Measurements from ENCODE around the gene FAM135A.
"Not testable (repeated sequence)": the region's sequence is repeated elsewhere in the genome, so short reads cannot be mapped to it uniquely, and the experiment has no call there.

The FAM135A gene

DNA sequence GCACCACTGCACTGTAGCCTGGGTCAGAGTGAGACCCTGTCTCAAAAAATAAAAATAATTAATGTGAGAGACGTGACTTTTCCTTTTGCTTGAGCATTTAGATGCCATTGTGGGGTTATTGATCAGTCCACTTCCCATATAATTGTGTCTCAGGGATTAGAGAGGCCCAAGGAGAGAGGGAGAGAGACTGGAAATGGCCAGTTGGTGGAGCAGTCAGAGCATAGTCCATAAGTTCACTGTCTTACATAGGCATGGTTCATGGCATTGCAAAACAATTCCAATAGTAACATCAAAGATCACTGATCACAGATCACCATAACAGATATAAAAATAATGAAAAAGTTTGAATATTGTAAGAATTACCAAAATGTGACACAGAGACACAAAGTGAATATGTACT is 138.3 kb downstream of the FAM135A start:
- no peak for DNase-seq

DNA sequence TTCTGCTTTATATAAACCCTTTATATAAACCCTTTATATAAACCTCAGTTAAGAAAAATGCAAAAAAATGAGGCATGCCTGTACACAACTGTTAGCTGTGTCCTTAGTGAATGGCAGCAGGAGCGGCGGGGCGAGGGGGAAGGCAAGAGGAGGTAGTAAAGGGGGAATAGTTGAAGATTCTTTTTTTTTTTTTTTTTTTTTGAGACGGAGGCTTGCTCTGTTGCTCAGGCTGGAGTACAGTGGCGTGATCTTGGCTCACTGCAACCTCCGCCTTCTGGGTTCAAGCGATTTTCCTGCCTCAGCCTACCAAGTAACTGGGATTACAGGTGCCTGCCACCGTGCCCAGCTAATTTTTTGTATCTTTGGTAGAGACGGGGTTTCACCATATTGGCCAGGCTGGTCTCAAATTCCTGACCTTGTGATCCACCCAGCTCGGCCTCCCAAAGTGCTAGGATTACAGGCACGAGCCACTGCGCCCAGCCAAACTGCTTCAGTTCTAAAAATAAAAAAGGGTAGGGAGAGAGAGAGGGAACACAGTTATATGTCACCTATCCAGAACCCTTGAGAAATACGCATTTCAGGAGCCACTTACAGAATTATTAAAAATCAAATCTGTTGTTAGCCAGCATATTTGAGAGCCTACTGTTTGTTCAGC is 139.1 kb downstream of the FAM135A start:
- DNase-seq: not testable (repeated sequence)

DNA sequence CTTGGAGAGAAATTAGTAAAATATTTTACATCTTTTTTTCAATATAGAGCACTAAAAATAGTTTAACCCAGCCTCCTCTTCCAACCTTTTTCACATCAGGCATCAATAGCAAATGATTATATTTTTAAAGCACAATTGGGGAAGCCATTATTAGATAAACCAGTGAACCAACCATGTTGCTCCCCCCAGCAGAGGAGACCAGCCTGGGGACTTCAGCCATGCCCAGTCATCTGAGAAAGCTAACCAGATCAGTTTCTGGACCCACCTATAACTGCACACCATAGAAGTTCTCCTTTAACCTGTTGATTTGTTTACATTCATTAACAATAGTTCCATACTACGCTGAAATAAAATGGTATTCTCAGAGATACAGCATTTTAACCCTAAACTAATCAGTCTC is 139.7 kb downstream of the FAM135A start:
- no peak for DNase-seq

DNA sequence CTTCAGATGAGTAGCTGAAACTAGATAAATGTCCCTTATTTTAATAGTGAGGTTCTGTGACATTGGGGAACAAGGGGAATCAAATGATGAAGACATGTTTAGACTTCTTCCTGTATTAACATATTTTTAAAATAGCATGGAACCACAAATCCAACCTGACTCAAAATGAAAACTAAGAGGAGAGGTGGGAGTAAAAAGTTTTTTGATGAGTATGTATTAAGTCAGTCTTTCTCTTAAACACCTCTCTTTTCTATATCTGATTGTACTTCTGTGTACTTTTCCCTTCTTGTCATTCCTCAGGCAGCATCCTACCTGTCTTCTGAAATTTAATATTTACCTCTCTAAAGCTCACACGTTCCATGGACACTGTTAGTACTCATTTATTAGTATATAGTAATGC is 144.7 kb downstream of the FAM135A start:
- no peak for DNase-seq

DNA sequence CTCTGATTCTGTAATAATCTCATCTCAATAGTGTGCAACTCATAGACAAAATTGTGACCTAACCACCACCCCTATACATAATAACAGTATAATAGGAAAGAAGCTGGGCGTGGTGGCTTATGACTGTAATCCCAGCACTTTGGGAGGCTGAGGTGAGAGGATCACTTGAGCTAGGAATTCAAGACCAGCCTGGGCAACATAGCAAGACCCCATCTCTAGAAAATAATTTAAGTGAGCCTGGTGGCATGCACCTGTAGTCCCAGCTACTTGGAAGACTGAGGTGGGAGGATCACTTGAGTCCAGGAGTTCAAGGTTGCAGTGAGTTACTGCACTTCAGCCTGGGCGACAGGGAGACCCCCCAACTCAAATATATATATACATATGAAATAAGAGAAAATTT is 149.1 kb downstream of the FAM135A start:
- not testable (repeated sequence) for DNase-seq

DNA sequence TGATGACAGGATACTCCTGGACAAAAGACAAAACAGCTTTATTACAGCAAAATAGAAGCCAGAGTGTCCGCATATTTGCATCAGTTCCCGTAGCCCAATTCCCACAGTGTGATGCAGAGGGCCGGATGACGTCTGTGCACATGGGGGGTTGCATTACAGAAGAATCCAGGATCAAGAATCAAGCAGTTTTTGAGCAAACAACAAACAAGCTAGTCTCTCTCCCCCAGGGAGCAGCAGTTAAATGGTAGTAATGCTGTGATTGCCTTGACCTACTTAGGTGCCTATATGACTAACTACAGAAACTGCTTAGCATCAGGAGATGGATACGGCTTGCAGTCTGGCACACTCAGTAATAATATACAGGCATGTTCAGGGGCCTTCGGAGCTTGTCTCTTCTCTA is 150.2 kb downstream of the FAM135A start:
- DNase-seq: no peak

DNA sequence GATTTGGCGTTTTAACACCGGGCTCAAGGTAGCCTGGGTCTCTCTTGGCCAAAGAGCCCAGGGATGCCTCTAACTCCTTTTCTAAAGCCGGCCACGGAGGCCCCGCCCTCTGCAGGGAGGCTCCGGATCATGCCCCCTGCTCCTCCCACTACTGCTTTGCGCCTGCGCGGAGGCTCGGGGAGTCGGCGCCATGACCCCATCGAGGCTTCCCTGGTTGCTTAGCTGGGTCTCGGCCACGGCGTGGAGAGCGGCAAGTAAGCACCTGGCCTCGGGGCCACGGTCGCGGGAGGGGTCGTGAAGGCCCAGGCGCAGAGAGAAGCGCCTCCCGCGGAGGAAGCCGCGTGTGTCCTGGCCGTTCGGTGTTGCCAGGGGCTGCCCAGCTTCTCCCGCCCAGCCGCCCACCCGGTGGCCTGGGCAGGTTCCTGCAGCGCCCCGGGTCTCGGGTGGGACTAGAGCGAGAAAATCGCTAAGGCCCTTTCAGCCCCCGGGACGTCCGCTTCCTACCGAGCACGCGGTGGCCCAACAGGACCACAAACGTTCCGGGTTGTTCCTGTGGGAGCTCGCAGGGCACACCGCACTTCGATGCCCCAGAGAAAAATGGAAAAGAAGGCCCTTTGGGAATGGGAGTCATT is 153.6 kb downstream of the FAM135A start, which contains the start of gene SDHAF4:
Gene SDHAF4 (plus strand): TSS at position 180 of the 632 bp plus-strand sequence. CDS start 11 bp downstream, at position 191.
- peak; percentile 84 for DNase-seq

DNA sequence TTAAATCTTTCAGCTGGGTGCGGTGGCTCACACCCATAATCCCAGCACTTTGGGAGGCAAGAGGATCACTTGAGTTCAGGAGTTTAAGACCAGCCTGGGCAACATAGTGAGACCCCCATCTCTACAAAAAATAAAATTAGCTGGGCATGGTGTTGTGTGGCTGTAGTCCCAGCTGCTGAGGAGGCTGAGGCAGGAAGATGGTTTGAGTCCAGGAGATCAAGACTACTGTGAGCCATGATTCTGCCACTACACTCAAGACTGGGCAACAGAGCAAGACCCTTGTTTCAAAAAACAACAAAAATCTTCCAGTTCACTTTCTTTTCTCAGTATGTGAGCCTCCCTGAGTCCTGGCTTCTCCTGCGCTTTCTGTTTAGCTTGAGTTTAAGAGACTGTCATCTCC is 161.3 kb downstream of the FAM135A start:
- no peak for DNase-seq

DNA sequence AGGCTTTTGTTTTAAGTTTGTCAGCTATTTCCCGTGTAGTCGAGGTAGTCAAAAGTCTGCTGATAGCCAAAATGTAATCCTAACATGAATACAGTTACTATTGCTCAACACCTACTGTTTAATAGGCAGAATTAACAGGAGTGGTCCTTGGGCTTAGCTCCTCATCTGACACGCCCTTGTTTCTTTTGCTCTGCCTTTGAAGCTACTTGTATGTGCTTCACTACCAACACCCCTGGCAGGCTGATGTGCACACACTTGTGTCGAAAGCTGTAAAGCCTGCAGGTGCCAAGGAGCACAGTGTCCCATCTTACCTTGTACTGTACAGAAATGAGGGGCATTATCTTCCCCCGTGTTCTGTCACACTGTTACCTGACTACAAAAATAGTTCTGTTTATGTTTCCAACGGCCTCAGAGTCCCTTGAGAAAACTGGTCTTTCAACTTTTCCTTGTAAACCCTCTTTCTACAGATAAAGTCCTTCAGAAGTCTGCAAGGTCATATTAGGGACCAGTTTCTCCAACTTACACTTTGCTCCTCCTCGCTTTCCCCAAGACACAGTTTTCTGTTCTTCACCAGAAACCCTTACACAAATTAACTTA is 162.7 kb downstream of the FAM135A start:
- DNase-seq: no peak

DNA sequence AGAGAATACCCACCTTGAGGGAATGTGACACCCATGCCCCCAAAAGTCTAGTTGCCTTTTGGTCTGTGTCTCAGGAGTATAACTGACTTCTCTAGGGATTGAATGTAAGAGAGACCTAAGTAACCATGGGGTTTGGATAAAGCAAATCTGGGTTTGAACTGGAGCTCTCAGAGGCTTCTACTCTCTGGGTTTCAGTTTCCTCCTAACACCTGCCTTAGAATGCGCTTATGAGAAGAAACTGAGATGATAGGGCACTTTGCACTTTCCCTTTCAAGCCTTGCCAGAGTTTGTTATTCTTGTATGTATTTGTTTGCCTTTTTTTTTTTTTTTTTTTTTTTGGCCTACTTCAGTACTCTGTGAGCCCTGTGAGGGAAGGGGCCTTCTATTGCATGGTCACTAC is 172.8 kb downstream of the FAM135A start:
- no peak for DNase-seq

DNA sequence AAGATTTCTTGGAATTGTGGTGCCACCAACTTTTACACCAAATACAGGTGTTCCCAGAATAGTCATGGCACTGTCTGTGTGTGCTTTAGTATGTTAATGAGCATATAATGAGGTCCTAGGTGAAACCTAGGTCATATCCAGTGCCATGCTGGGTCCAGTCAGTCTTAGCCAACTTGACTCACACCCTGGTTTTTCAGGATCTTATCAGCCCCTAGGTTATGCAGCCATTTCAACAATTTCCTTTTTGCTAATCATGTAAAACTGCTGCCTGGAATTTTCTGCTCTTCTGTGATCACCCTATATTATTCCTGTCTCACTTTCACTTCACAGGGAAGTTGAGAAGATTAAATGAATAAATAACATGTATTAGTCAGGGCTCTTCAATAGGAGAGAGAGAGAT is 177.1 kb downstream of the FAM135A start:
- no peak for DNase-seq

DNA sequence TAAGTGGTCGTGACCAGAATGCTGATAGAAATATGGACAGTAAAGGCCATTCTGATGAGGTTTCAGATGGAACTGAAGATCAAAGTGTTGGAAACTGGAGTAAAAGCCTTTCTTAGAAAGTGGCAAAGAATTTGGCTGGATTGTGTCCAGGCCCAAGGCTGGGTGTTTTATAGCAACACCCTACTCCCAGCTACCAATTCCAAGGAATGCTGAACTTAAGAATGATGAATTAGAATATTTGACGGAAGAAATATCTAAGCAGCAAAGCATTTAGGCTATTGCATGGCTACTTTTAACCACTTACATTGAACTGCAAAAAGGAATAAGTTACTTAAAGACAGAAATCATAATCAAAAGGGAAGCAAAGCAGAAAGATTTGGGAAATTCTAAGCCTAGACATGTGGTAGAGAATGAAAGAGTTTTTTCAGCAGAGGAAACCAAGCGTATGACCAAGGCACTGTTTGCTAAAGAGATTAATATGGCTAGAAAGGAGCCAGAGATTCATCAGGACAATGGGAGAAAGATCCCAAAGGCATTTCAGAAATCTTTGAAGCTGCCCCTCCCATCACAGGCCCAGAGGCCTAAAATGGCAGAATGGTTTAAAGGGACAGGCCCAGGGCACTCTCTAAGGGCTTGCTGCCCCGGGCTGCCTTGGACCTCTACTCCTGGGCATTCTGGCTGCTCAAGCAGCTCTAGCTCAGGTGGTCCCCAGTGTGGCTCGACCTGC is 179.2 kb downstream of the FAM135A start:
- DNase-seq: no peak

DNA sequence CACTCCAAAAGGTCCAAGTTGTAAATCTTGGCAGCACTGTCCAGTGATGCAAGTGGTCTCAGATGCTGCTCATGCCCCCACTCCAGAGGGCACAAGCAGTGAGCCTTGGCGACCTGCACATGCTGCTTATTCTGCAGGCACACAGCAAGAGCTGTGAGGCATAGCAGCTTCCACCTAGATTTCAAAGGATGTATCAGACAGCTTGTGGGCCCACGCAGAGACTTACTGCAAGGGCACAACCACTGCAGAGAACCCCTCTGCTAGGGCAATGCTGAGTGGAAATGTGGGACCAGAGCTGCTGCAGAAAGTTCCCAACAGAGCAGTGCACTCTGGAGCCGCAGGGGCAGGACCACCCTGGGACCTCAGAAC is 179.8 kb downstream of the FAM135A start:
- DNase-seq: no peak

DNA sequence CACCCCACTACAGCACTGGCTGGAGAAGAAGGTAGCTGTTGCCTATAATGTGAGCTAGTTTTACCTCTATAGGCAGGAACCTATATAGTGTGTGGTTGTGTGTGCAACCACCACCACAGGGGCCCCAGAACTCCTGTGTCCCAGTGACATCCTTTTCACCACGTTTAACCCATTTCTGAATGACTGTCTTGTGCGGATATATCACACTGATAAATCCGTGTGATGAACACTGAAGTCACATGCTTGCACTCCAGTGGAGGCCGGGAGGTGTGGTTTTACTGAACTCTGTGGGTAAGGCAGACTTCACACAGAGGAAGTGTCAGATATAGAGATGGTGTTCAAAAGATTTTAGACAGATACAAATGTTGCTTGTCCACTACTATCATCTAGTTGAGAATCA is 185.9 kb downstream of the FAM135A start:
- DNase-seq: no peak

DNA sequence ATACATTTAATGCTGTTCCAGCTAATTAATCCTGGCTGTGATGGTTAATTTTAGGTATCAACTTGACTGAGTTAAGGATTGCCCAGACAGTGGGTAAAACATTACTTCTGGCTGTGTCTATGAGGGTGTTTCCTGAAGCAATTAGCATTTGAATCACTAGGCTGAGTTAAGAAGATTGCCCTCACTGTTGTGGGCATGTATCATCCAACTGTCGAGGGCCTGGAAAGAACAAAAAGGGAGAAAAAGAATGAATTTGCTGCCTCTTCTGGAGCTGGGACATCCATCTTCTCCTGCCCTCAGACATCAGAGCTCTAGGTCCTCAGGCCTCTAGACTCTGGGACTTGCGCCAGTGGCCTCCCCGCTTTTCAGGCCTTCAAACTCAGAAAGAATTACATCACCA is 187.7 kb downstream of the FAM135A start:
- peak; percentile 2 for DNase-seq

DNA sequence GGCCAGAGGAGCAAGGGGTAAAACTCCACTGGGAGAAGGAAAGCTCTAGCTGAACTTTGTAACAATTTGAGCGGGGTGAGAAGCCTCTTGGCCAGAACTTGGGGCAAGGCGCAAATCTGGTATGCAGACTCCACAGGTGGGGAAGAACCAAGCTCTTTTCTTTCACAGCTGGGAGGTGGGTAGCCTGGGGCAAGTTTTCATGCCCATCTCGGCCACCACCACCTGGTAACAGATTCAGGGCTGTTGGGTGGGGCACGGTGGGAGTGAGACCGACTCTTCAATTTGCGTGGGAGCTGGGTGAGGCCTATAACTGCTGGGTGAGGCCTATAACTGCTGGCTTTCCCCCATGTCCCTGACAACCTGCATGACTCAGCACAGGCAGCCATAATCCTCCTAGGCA is 190.9 kb downstream of the FAM135A start:
- no peak for DNase-seq

DNA sequence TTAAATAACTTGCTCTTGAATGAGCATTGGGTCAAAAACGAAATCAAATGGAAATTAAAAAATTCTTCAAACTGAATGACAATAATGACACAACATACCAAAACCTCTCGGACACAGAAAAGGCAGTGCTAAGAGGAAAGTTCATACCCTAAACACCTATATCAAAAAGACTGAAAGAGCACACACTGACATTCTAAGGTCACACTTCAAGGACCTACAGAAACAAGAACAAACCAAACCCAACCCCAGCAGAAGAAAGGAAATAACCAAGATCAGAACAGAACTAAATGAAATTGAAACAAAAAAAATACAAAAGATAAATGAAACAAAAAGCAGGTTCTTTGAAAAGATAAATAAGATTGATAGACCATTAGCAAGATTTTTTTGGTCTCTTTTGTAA is 194.1 kb downstream of the FAM135A start:
- DNase-seq: not testable (repeated sequence)

DNA sequence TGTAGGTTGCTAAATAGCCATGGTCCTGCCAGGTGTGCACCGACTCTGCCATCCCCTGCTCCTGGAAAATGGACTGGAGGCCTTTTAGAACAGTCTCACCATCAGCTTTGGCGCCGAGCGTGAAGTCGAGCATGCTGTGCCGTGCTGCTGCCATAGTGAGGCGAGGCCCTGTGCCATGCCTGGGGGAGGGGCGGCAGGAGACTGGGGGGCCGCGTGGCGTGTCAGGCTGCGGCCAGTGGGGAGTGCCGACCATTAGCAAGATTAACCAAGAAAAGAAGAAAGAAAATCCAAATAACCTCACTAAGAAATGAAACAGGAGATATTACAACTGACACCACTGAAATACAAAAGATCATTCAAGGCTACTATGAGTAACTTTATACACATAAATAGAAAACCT is 195.9 kb downstream of the FAM135A start:
- DNase-seq: not testable (repeated sequence)
